ENCODE results near the gene AAMDC.
"Not testable (repeated sequence)": the region's sequence is repeated elsewhere in the genome, so short reads cannot be mapped to it uniquely, and the experiment has no call there.

The AAMDC gene

GRCh38 chr11:77890619-77891056, 69.7 kb downstream of the AAMDC start:
- not testable (repeated sequence) for H3K27me3 ChIP-seq (ENCODE audit: control insufficient read depth in 5 of 5, insufficient read depth in 4 of 5, low read length in 5 of 5)
- peaks cover 5 to 41% (median 24%) of the 10 kb centered on the region in 5 donors for H3K36me3 ChIP-seq (ENCODE audit: control insufficient read depth in 5 of 5, insufficient read depth in 5 of 5, low read length in 5 of 5)

GRCh38 chr11:77891256-77891655, 70.3 kb downstream of the AAMDC start:
- not testable (repeated sequence) for H3K9ac ChIP-seq (ENCODE audit: low read length in 5 of 5); H3K4me1 ChIP-seq (ENCODE audit: control insufficient read depth in 5 of 5, insufficient read depth in 5 of 5, low read length in 5 of 5); H3K4me3 ChIP-seq (ENCODE audit: low read depth in 1 of 5, low read length in 5 of 5); H3K27me3 ChIP-seq (ENCODE audit: control insufficient read depth in 5 of 5, insufficient read depth in 4 of 5, low read length in 5 of 5); H3K27ac ChIP-seq (ENCODE audit: low read depth, low read length); H3K9me3 ChIP-seq (ENCODE audit: control insufficient read depth in 5 of 5, low read length in 5 of 5)
- H3K36me3 ChIP-seq (ENCODE audit: control insufficient read depth in 5 of 5, insufficient read depth in 5 of 5, low read length in 5 of 5), result peaks cover 5 to 35% (median 20%) of the 10 kb centered on the region in 5 donors

More at GRCh38 chr11:77890619-77891056, 69.7 kb downstream of the AAMDC start:
- H3K4me3 ChIP-seq (ENCODE audit: low read depth in 1 of 5, low read length in 5 of 5); H3K4me1 ChIP-seq (ENCODE audit: control insufficient read depth in 5 of 5, insufficient read depth in 5 of 5, low read length in 5 of 5); H3K9me3 ChIP-seq (ENCODE audit: control insufficient read depth in 5 of 5, low read length in 5 of 5); H3K27ac ChIP-seq (ENCODE audit: low read depth, low read length); H3K9ac ChIP-seq (ENCODE audit: low read length in 5 of 5): not testable (repeated sequence)

GRCh38 chr11:77891703-77892102, 70.8 kb downstream of the AAMDC start:
- H3K36me3 ChIP-seq (ENCODE audit: control insufficient read depth in 5 of 5, insufficient read depth in 5 of 5, low read length in 5 of 5), result peaks cover 5 to 32% (median 17%) of the 10 kb centered on the region in 5 donors
- H3K4me1 ChIP-seq (ENCODE audit: control insufficient read depth in 5 of 5, insufficient read depth in 5 of 5, low read length in 5 of 5); H3K9me3 ChIP-seq (ENCODE audit: control insufficient read depth in 5 of 5, low read length in 5 of 5); H3K9ac ChIP-seq (ENCODE audit: low read length in 5 of 5); H3K27ac ChIP-seq (ENCODE audit: low read depth, low read length); H3K4me3 ChIP-seq (ENCODE audit: low read depth in 1 of 5, low read length in 5 of 5); H3K27me3 ChIP-seq (ENCODE audit: control insufficient read depth in 5 of 5, insufficient read depth in 4 of 5, low read length in 5 of 5): not testable (repeated sequence)

GRCh38 chr11:77894949-77895348, 74.0 kb downstream of the AAMDC start:
- H3K4me1 ChIP-seq (ENCODE audit: control insufficient read depth in 5 of 5, insufficient read depth in 5 of 5, low read length in 5 of 5), result not testable (repeated sequence)
- H3K36me3 ChIP-seq (ENCODE audit: control insufficient read depth in 5 of 5, insufficient read depth in 5 of 5, low read length in 5 of 5), result peaks cover 2 to 36% (median 12%) of the 10 kb centered on the region in 5 donors

GRCh38 chr11:77908835-77909234, 87.9 kb downstream of the AAMDC start:
- Histone ChIP-seq H3K27ac (ENCODE audit: low read depth, low read length) (no peak overlapping the region), H3K27me3 (ENCODE audit: control insufficient read depth in 5 of 5, insufficient read depth in 4 of 5, low read length in 5 of 5) (no peaks in the 10 kb centered on the region), H3K36me3 (ENCODE audit: control insufficient read depth in 5 of 5, insufficient read depth in 5 of 5, low read length in 5 of 5) (peaks cover 0 to 24% (median 12%) of the 10 kb centered on the region in 5 donors), H3K9me3 (ENCODE audit: control insufficient read depth in 5 of 5, low read length in 5 of 5) (no peaks in the 10 kb centered on the region), H3K4me1 (ENCODE audit: control insufficient read depth in 5 of 5, insufficient read depth in 5 of 5, low read length in 5 of 5) (no peaks in the 10 kb centered on the region), H3K9ac (ENCODE audit: low read length in 5 of 5) (no peak overlapping the region), H3K4me3 (ENCODE audit: low read depth in 1 of 5, low read length in 5 of 5) (no peak overlapping the region)

More at GRCh38 chr11:77894949-77895348, 74.0 kb downstream of the AAMDC start:
- H3K9ac ChIP-seq (ENCODE audit: low read length in 5 of 5); H3K4me3 ChIP-seq (ENCODE audit: low read depth in 1 of 5, low read length in 5 of 5); H3K27ac ChIP-seq (ENCODE audit: low read depth, low read length); H3K27me3 ChIP-seq (ENCODE audit: control insufficient read depth in 5 of 5, insufficient read depth in 4 of 5, low read length in 5 of 5); H3K9me3 ChIP-seq (ENCODE audit: control insufficient read depth in 5 of 5, low read length in 5 of 5): not testable (repeated sequence)

GRCh38 chr11:77909277-77909676, 88.3 kb downstream of the AAMDC start:
- peaks cover 0 to 23% (median 12%) of the 10 kb centered on the region in 5 donors for H3K36me3 ChIP-seq (ENCODE audit: control insufficient read depth in 5 of 5, insufficient read depth in 5 of 5, low read length in 5 of 5)
- no peak overlapping the region for H3K9ac ChIP-seq (ENCODE audit: low read length in 5 of 5)
- H3K4me1 ChIP-seq (ENCODE audit: control insufficient read depth in 5 of 5, insufficient read depth in 5 of 5, low read length in 5 of 5), result peaks cover 0 to under 1% (median 0%) of the 10 kb centered on the region in 5 donors
- H3K4me3 ChIP-seq (ENCODE audit: low read depth in 1 of 5, low read length in 5 of 5), result no peak overlapping the region
- H3K9me3 ChIP-seq (ENCODE audit: control insufficient read depth in 5 of 5, low read length in 5 of 5), result no peaks in the 10 kb centered on the region
- H3K27me3 ChIP-seq (ENCODE audit: control insufficient read depth in 5 of 5, insufficient read depth in 4 of 5, low read length in 5 of 5), result no peaks in the 10 kb centered on the region
- no peak overlapping the region for H3K27ac ChIP-seq (ENCODE audit: low read depth, low read length)

GRCh38 chr11:77910828-77911227, 89.9 kb downstream of the AAMDC start:
- peaks cover 0 to 23% (median 12%) of the 10 kb centered on the region in 5 donors for H3K36me3 ChIP-seq (ENCODE audit: control insufficient read depth in 5 of 5, insufficient read depth in 5 of 5, low read length in 5 of 5)
- H3K27ac ChIP-seq (ENCODE audit: low read depth, low read length); H3K9me3 ChIP-seq (ENCODE audit: control insufficient read depth in 5 of 5, low read length in 5 of 5); H3K27me3 ChIP-seq (ENCODE audit: control insufficient read depth in 5 of 5, insufficient read depth in 4 of 5, low read length in 5 of 5); H3K4me3 ChIP-seq (ENCODE audit: low read depth in 1 of 5, low read length in 5 of 5); H3K4me1 ChIP-seq (ENCODE audit: control insufficient read depth in 5 of 5, insufficient read depth in 5 of 5, low read length in 5 of 5); H3K9ac ChIP-seq (ENCODE audit: low read length in 5 of 5): not testable (repeated sequence)

GRCh38 chr11:77913608-77914306, 92.8 kb downstream of the AAMDC start:
- H3K36me3 ChIP-seq (ENCODE audit: control insufficient read depth in 5 of 5, insufficient read depth in 5 of 5, low read length in 5 of 5), result peaks cover 2 to 16% (median 9%) of the 10 kb centered on the region in 5 donors
- not testable (repeated sequence) for H3K9ac ChIP-seq (ENCODE audit: low read length in 5 of 5); H3K27ac ChIP-seq (ENCODE audit: low read depth, low read length)

GRCh38 chr11:77914307-77914791, 93.4 kb downstream of the AAMDC start:
- not testable (repeated sequence) for H3K4me3 ChIP-seq (ENCODE audit: low read depth in 1 of 5, low read length in 5 of 5); H3K9me3 ChIP-seq (ENCODE audit: control insufficient read depth in 5 of 5, low read length in 5 of 5); H3K4me1 ChIP-seq (ENCODE audit: control insufficient read depth in 5 of 5, insufficient read depth in 5 of 5, low read length in 5 of 5); H3K27ac ChIP-seq (ENCODE audit: low read depth, low read length); H3K27me3 ChIP-seq (ENCODE audit: control insufficient read depth in 5 of 5, insufficient read depth in 4 of 5, low read length in 5 of 5); H3K9ac ChIP-seq (ENCODE audit: low read length in 5 of 5)
- H3K36me3 ChIP-seq (ENCODE audit: control insufficient read depth in 5 of 5, insufficient read depth in 5 of 5, low read length in 5 of 5), result peaks cover 2 to 16% (median 9%) of the 10 kb centered on the region in 5 donors

More at GRCh38 chr11:77913608-77914306, 92.8 kb downstream of the AAMDC start:
- H3K9me3 ChIP-seq (ENCODE audit: control insufficient read depth in 5 of 5, low read length in 5 of 5); H3K4me3 ChIP-seq (ENCODE audit: low read depth in 1 of 5, low read length in 5 of 5); H3K4me1 ChIP-seq (ENCODE audit: control insufficient read depth in 5 of 5, insufficient read depth in 5 of 5, low read length in 5 of 5); H3K27me3 ChIP-seq (ENCODE audit: control insufficient read depth in 5 of 5, insufficient read depth in 4 of 5, low read length in 5 of 5): not testable (repeated sequence)

- not testable (repeated sequence) for H3K9me3 ChIP-seq (ENCODE audit: control insufficient read depth in 5 of 5, low read length in 5 of 5); H3K4me3 ChIP-seq (ENCODE audit: low read depth in 1 of 5, low read length in 5 of 5); H3K9ac ChIP-seq (ENCODE audit: low read length in 5 of 5); H3K4me1 ChIP-seq (ENCODE audit: control insufficient read depth in 5 of 5, insufficient read depth in 5 of 5, low read length in 5 of 5); H3K27me3 ChIP-seq (ENCODE audit: control insufficient read depth in 5 of 5, insufficient read depth in 4 of 5, low read length in 5 of 5); H3K27ac ChIP-seq (ENCODE audit: low read depth, low read length)
- H3K36me3 ChIP-seq (ENCODE audit: control insufficient read depth in 5 of 5, insufficient read depth in 5 of 5, low read length in 5 of 5), result peaks cover 2 to 16% (median 6%) of the 10 kb centered on the region in 5 donors
Observed at GRCh38 chr11:77917713-77918112, 96.8 kb downstream of the AAMDC start.
